HCT116 (cell line): ENCODE measurements around the gene ARHGAP10.

ENCODE experiments used
- CEBPB ChIP-seq: IDR thresholded peaks from 2 replicates; pipeline ENCODE4 v1.6.1; 2012; ENCODE audit warnings: low read depth
- CTCF ChIP-seq, 3 experiments: fragments of 200-600 bp in 1 of 3; sonication (generic) in 1 of 3; IDR thresholded peaks in 2 of 3; conservative IDR thresholded peaks in 1 of 3; 2 replicates each; pipeline ENCODE4 v1.5.1; 2012 to 2017; ENCODE audit warnings: low read depth in 2 of 3, low read length in 2 of 3, antibody characterized with exemption in 1 of 3, borderline replicate concordance in 1 of 3, control low read depth in 1 of 3, mild to moderate bottlenecking in 1 of 3, mixed read lengths in 1 of 3, mixed run types in 1 of 3, moderate library complexity in 1 of 3; ENCODE audit not compliant: insufficient read depth in 1 of 3
- JUND ChIP-seq: IDR thresholded peaks from 2 replicates; pipeline ENCODE4 v1.6.1; 2012
- POLR2AphosphoS5 ChIP-seq: IDR thresholded peaks from 2 replicates; pipeline ENCODE4 v1.6.1; 2011; ENCODE audit warnings: mild to moderate bottlenecking, low read depth, low read length, moderate library complexity

GRCh38 chr4:147839663-147840062 is 107.8 kb downstream of the ARHGAP10 start:
- TF ChIP-seq POLR2AphosphoS5, result no peak
- TF ChIP-seq CTCF (IDR thresholded peaks at IDR 0.05 in 2 of 3, conservative IDR thresholded peaks at IDR 0.05 in 1 of 3; ENCODE audit: borderline replicate concordance in 1 of 3, insufficient read depth in 1 of 3, low read depth in 2 of 3, low read length in 2 of 3), result no peak
- TF ChIP-seq JUND, result no peak
- no peak for TF ChIP-seq CEBPB
